H1 (cell line): ENCODE data around the gene RIPPLY1. TPM values are rescaled to one million over a fixed set of nuclear protein-coding genes. Genes with fewer than 3 reads are reported as not detected.

Experiments used
- CTCF ChIA-PET: fragments of 300-600 bp; sonication (Branson Sonifier 250); formaldehyde crosslinking; loops from one replicate; lab custom pipeline; 2021; ENCODE audit not compliant: partially characterized antibody; lab: Charles Lee
- POLR2A ChIA-PET: fragments of 300-600 bp; sonication (Branson Sonifier 250); formaldehyde crosslinking; loops from one replicate; lab custom pipeline; 2021; ENCODE audit warnings: inconsistent platforms; ENCODE audit not compliant: partially characterized antibody; lab: Charles Lee
- DNase-seq, 2 experiments: peaks; one replicate each; pipeline versions ENCODE4 v3.0.0 to v3.0.0-alpha.2; 2010 to 2022; ENCODE audit warnings: low spot score in 2 of 2, low read depth in 1 of 2, mixed read lengths in 1 of 2
- FAIRE-seq: peaks from 2 replicates; lab custom pipeline; 2011; peaks lifted over from hg19 to GRCh38; lab: Jason Lieb, UNC
- H2AFZ ChIP-seq: 2 replicates; pipeline ENCODE4 v1.8.1; 2012; ENCODE audit warnings: low read length, inconsistent platforms
- H2AK5ac ChIP-seq: 2 replicates; pipeline ENCODE4 v1.6.1; 2013; ENCODE audit warnings: low read depth, low read length
- H2BK120ac ChIP-seq: replicated peaks from 2 replicates; pipeline ENCODE3; 2013; ENCODE audit warnings: low read depth, low read length, inconsistent platforms
- H2BK12ac ChIP-seq: 2 replicates; pipeline ENCODE4 v1.6.1; 2013; ENCODE audit warnings: low read depth, low read length
- H2BK15ac ChIP-seq: 2 replicates; pipeline ENCODE4 v1.6.1; 2013; ENCODE audit warnings: low read length
- H2BK20ac ChIP-seq: 2 replicates; pipeline ENCODE4 v1.6.1; 2013; ENCODE audit warnings: low read length
- H2BK5ac ChIP-seq: 2 replicates; pipeline ENCODE4 v1.6.1; 2013; ENCODE audit warnings: low read depth, low read length
- H3K14ac ChIP-seq: 2 replicates; pipeline ENCODE4 v1.6.1; 2013; ENCODE audit warnings: inconsistent platforms; ENCODE audit not compliant: insufficient read length
- H3K18ac ChIP-seq: 2 replicates; pipeline ENCODE4 v1.6.1; 2013; ENCODE audit warnings: low read length; ENCODE audit errors: extremely low read depth
- H3K23ac ChIP-seq: 2 replicates; pipeline ENCODE4 v1.6.1; 2013; ENCODE audit warnings: inconsistent platforms; ENCODE audit not compliant: insufficient read length
- H3K23me2 ChIP-seq: 2 replicates; pipeline ENCODE4 v1.6.1; 2013; ENCODE audit warnings: low read depth, low read length
- H3K27ac ChIP-seq: 2 replicates; pipeline ENCODE4 v1.6.1; 2011; ENCODE audit warnings: low read depth, low read length, inconsistent platforms
- H3K27me3 ChIP-seq, 4 experiments: replicated peaks in 1 of 4; 1 replicate in 1 of 4; 2 replicates in 3 of 4; pipeline versions ENCODE4 v1.6.1 to v1.8.1; 2011 to 2013; ENCODE audit warnings: low read length in 3 of 4, mild to moderate bottlenecking in 3 of 4, inconsistent platforms in 2 of 4, mixed read lengths in 2 of 4, moderate library complexity in 1 of 4; ENCODE audit not compliant: control insufficient read depth in 3 of 4, insufficient read depth in 3 of 4; ENCODE audit errors: extremely low read depth in 1 of 4
- H3K36me3 ChIP-seq, 4 experiments: 2 replicates each; pipeline versions ENCODE4 v1.6.1 to v1.8.1; 2011 to 2013; ENCODE audit warnings: mild to moderate bottlenecking in 4 of 4, low read length in 3 of 4, moderate library complexity in 2 of 4, control low read depth in 1 of 4, inconsistent platforms in 1 of 4; ENCODE audit not compliant: insufficient read depth in 4 of 4, control insufficient read depth in 2 of 4
- H3K4ac ChIP-seq: replicated peaks from 2 replicates; pipeline ENCODE3; 2013; ENCODE audit warnings: low read length, low read depth, mixed read lengths, inconsistent platforms; ENCODE audit not compliant: insufficient read length
- H3K4me1 ChIP-seq, 4 experiments: replicated peaks in 1 of 4; 1 replicate in 1 of 4; 2 replicates in 3 of 4; pipeline versions ENCODE4 v1.6.1 to v1.8.1; 2011 to 2013; ENCODE audit warnings: low read length in 3 of 4, inconsistent platforms in 2 of 4, mixed read lengths in 1 of 4; ENCODE audit not compliant: insufficient read depth in 4 of 4, control insufficient read depth in 3 of 4
- H3K4me2 ChIP-seq, 2 experiments: 2 replicates each; pipeline versions ENCODE4 v1.6.1 to v1.8.1; 2011 to 2013; ENCODE audit warnings: low read depth in 2 of 2, low read length in 2 of 2, control low read depth in 1 of 2, inconsistent platforms in 1 of 2, mild to moderate bottlenecking in 1 of 2; ENCODE audit not compliant: insufficient read depth in 1 of 2
- H3K4me3 ChIP-seq, 4 experiments: fragments of 200-600, 300-600 bp in 1 of 4; sonication (generic), shearing (Covaris generic), sonication (Bioruptor Twin) in 1 of 4; 2 replicates each; pipeline versions ENCODE4 v1.5.1 to v1.8.1; 2011 to 2016; ENCODE audit warnings: low read length in 4 of 4, low read depth in 3 of 4, control low read depth in 2 of 4, inconsistent platforms in 2 of 4, mild to moderate bottlenecking in 2 of 4, mixed read lengths in 1 of 4, moderate library complexity in 1 of 4; ENCODE audit not compliant: insufficient read depth in 2 of 4; ENCODE audit errors: extremely low read depth in 1 of 4
- H3K56ac ChIP-seq: replicated peaks from 2 replicates; pipeline ENCODE3; 2013; ENCODE audit warnings: low read depth, mild to moderate bottlenecking, mixed read lengths, low read length, inconsistent platforms; ENCODE audit not compliant: insufficient read length
- H3K79me1 ChIP-seq: 2 replicates; pipeline ENCODE4 v1.6.1; 2013; ENCODE audit warnings: low read depth, low read length, control low read depth
- H3K79me2 ChIP-seq, 2 experiments: 2 replicates each; pipeline versions ENCODE4 v1.6.1 to v1.8.1; 2012 to 2013; ENCODE audit warnings: low read length in 2 of 2, mild to moderate bottlenecking in 2 of 2, inconsistent platforms in 1 of 2; ENCODE audit not compliant: insufficient read depth in 2 of 2, control insufficient read depth in 1 of 2
- H3K9ac ChIP-seq, 4 experiments: replicated peaks in 1 of 4; 1 replicate in 1 of 4; 2 replicates in 3 of 4; pipeline versions ENCODE4 v1.6.1 to v1.8.1; 2011 to 2013; ENCODE audit warnings: low read depth in 3 of 4, low read length in 3 of 4, control low read depth in 2 of 4, mild to moderate bottlenecking in 2 of 4, moderate library complexity in 2 of 4, inconsistent platforms in 1 of 4; ENCODE audit errors: extremely low read depth in 1 of 4
- H3K9me3 ChIP-seq, 2 experiments: 2 replicates each; pipeline versions ENCODE4 v1.6.1 to v1.8.1; 2012 to 2013; ENCODE audit warnings: mild to moderate bottlenecking in 2 of 2, moderate library complexity in 2 of 2, control low read depth in 1 of 2, inconsistent platforms in 1 of 2, low read depth in 1 of 2, low read length in 1 of 2, mixed read lengths in 1 of 2; ENCODE audit not compliant: insufficient read depth in 2 of 2
- H4K20me1 ChIP-seq, 2 experiments: replicated peaks in 1 of 2; 2 replicates each; pipeline versions ENCODE3 to v1.8.1; 2011 to 2013; ENCODE audit warnings: inconsistent platforms in 2 of 2, low read length in 2 of 2, mild to moderate bottlenecking in 1 of 2; ENCODE audit not compliant: insufficient read depth in 2 of 2, control insufficient read depth in 1 of 2
- H4K5ac ChIP-seq: 2 replicates; pipeline ENCODE4 v1.6.1; 2013; ENCODE audit warnings: low read length, low read depth, mixed read lengths, inconsistent platforms; ENCODE audit not compliant: insufficient read length
- H4K8ac ChIP-seq: 2 replicates; pipeline ENCODE4 v1.8.0; 2013; ENCODE audit warnings: mild to moderate bottlenecking, moderate library complexity, low read length, inconsistent platforms; ENCODE audit not compliant: insufficient read depth; ENCODE audit errors: extremely low read depth
- H4K91ac ChIP-seq: replicated peaks from 2 replicates; pipeline ENCODE3; 2013; ENCODE audit warnings: low read length, mixed read lengths, inconsistent platforms; ENCODE audit not compliant: insufficient read length
- ATF2 ChIP-seq: IDR thresholded peaks from 2 replicates; pipeline ENCODE4 v1.6.1; 2012; ENCODE audit warnings: low read length, inconsistent platforms
- ATF3 ChIP-seq: IDR thresholded peaks from 2 replicates; pipeline ENCODE4 v1.6.1; 2011; ENCODE audit warnings: low read depth, mild to moderate bottlenecking, low read length; ENCODE audit not compliant: insufficient read depth
- BACH1 ChIP-seq: IDR thresholded peaks from 2 replicates; pipeline ENCODE4 v1.6.1; 2012; ENCODE audit warnings: low read length, improper control_type of control experiment
- CBX5 ChIP-seq: fragments of 300-800, 300-1000 bp; sonication (generic); IDR thresholded peaks from 2 replicates; pipeline ENCODE4 v1.7.1; 2016; ENCODE audit warnings: antibody characterized with exemption, low read length, low read depth
- CHD2 ChIP-seq: IDR thresholded peaks from 2 replicates; pipeline ENCODE4 v1.6.1; 2012; ENCODE audit warnings: low read length, improper control_type of control experiment
- NANOG ChIP-seq: IDR thresholded peaks from 2 replicates; pipeline ENCODE4 v1.6.1; 2011; ENCODE audit warnings: low read length, low read depth, mild to moderate bottlenecking, inconsistent platforms; ENCODE audit not compliant: insufficient read depth, poor library complexity, severe bottlenecking
- POU5F1 ChIP-seq: IDR thresholded peaks from 2 replicates; pipeline ENCODE4 v1.6.1; 2011; ENCODE audit warnings: low read depth, mild to moderate bottlenecking, low read length, moderate library complexity
- SRF ChIP-seq: IDR thresholded peaks from 2 replicates; pipeline ENCODE4 v1.6.1; 2011; ENCODE audit warnings: mild to moderate bottlenecking, low read depth, low read length, moderate library complexity
- TEAD4 ChIP-seq: IDR thresholded peaks from 2 replicates; pipeline ENCODE4 v1.6.1; 2012; ENCODE audit warnings: low read depth, low read length, inconsistent platforms, mixed read lengths
- WGBS, 2 experiments: shearing (Covaris generic) in 1 of 2; methylation state at CpG; one replicate each; pipeline versions ENCODE4 v1.1.6 to v1.1.7; 2013 to 2015; ENCODE audit warnings: low lambda C conversion rate in 2 of 2, mixed read lengths in 2 of 2, inconsistent platforms in 1 of 2, low coverage in 1 of 2, missing lambda C conversion rate in 1 of 2; ENCODE audit not compliant: insufficient replicate concordance in 2 of 2, insufficient coverage in 1 of 2, insufficient read length in 1 of 2; ENCODE audit errors: extremely low coverage in 1 of 2, missing lambda C conversion rate in 1 of 2; 5-methylcytosine and 5-hydroxymethylcytosine counted together
- polyA plus RNA-seq, 7 experiments: library from polyadenylated mRNA; depleted of rRNA in 3 of 7; stranded (reverse) in 5 of 7; unstranded in 2 of 7; fragments of >200 nt in 5 of 7; fragments of 200-250 nt in 2 of 7; gene quantifications; 1 replicate in 5 of 7; 2 replicates in 1 of 7; 4 replicates in 1 of 7; pipeline versions ENCODE4 v1.2.1 to v1.2.3, GENCODE V29; 2011 to 2013; ENCODE audit warnings: missing spikeins in 2 of 7, mixed read lengths in 2 of 7
- total RNA-seq: library from RNA; stranded (reverse); fragmentation: NEBNext Ultra II Directional; extraction: Animal tissue kit (Norgen Biotek cat#: 25700); gene quantifications from 2 replicates; pipeline ENCODE4 v1.2.1, GENCODE V29; 2021
- TF ChIP-seq, protein P1 (sequence below), 3 experiments: IDR thresholded peaks; 1 replicate in 2 of 3; 2 replicates in 1 of 3; pipeline versions ENCODE4 v1.5.1 to v1.6.1; 2011; ENCODE audit warnings: low read length in 3 of 3, mild to moderate bottlenecking in 3 of 3, inconsistent platforms in 2 of 3, low read depth in 1 of 3, moderate library complexity in 1 of 3; ENCODE audit not compliant: insufficient read depth in 1 of 3; ENCODE audit errors: control extremely low read depth in 1 of 3

The RIPPLY1 gene
- total and polyA plus RNA-seq, 2 of the 8 experiments (the other 6 are each of a cell fraction or from before 2014, with no cell fraction given) = not detected

DNA sequence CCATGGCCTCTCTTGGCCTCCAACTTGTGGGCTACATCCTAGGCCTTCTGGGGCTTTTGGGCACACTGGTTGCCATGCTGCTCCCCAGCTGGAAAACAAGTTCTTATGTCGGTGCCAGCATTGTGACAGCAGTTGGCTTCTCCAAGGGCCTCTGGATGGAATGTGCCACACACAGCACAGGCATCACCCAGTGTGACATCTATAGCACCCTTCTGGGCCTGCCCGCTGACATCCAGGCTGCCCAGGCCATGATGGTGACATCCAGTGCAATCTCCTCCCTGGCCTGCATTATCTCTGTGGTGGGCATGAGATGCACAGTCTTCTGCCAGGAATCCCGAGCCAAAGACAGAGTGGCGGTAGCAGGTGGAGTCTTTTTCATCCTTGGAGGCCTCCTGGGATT is 25.1 kb upstream of the RIPPLY1 start:
- no peak overlapping the region for H3K4me2 ChIP-seq
- CTCF ChIA-PET = interaction anchor here (0.6 to 2.1 kb wide), 2 partner anchors 22 to 25 kb away, joined by 3 to 9 read pairs; partner anchors contain the start of gene RIPPLY1
- H3K79me1 ChIP-seq = no peaks in the 10 kb centered on the region
- no peak for FAIRE-seq
- no peak overlapping the region for H3K4me3 ChIP-seq
- no peak overlapping the region for H2BK15ac ChIP-seq
- H3K36me3 ChIP-seq = no peaks in the 10 kb centered on the region
- TF ChIP-seq ATF3 (no peak), NANOG (no peak), SRF (no peak), CHD2 (no peak), ATF2 (no peak), CBX5 (no peak), POU5F1 (no peak), TEAD4 (no peak), BACH1 (no peak)
- TF ChIP-seq, protein P1, sequence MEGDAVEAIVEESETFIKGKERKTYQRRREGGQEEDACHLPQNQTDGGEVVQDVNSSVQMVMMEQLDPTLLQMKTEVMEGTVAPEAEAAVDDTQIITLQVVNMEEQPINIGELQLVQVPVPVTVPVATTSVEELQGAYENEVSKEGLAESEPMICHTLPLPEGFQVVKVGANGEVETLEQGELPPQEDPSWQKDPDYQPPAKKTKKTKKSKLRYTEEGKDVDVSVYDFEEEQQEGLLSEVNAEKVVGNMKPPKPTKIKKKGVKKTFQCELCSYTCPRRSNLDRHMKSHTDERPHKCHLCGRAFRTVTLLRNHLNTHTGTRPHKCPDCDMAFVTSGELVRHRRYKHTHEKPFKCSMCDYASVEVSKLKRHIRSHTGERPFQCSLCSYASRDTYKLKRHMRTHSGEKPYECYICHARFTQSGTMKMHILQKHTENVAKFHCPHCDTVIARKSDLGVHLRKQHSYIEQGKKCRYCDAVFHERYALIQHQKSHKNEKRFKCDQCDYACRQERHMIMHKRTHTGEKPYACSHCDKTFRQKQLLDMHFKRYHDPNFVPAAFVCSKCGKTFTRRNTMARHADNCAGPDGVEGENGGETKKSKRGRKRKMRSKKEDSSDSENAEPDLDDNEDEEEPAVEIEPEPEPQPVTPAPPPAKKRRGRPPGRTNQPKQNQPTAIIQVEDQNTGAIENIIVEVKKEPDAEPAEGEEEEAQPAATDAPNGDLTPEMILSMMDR (IDR thresholded peaks at IDR 0.05; ENCODE audit: control extremely low read depth in 1 of 3, insufficient read depth in 1 of 3, low read depth in 1 of 3, low read length in 3 of 3) = no peak
- TF ChIP-seq, all 59 proteins: peak for 0
- Histone ChIP-seq H3K27me3 (no peaks in the 10 kb centered on the region), H3K23ac (no peak overlapping the region), H3K14ac (no peak overlapping the region), H2BK12ac (no peak overlapping the region), H3K4me1 (no peaks in the 10 kb centered on the region), H3K23me2 (no peaks in the 10 kb centered on the region), H4K20me1 (no peaks in the 10 kb centered on the region), H4K8ac (no peak overlapping the region), H2AK5ac (no peak overlapping the region), H2BK120ac (no peak overlapping the region), H3K18ac (no peak overlapping the region), H4K5ac (no peak overlapping the region), H2BK20ac (no peak overlapping the region), H4K91ac (no peak overlapping the region), H3K27ac (no peak overlapping the region), H2AFZ (no peak overlapping the region), H3K56ac (no peak overlapping the region), H3K4ac (no peak overlapping the region), H3K9me3 (no peaks in the 10 kb centered on the region), H3K79me2 (no peaks in the 10 kb centered on the region), H3K9ac (no peak overlapping the region), H2BK5ac (no peak overlapping the region)
- 96% methylated on average over 3 of the region's 4 CpGs; no CpG with 5 or more reads in 1 of the 2 experiments for WGBS, 2 experiments
- POLR2A ChIA-PET = no interaction called here
- no peak for DNase-seq
